Large intestine (tissue), 3 donors: ENCODE measurements around the gene SCN4A. TPM values are rescaled to one million over a fixed set of nuclear protein-coding genes. Genes with fewer than 3 reads are reported as not detected.

Experiments
- DNase-seq, 2 donors: peaks; one replicate each; pipeline versions ENCODE4 v3.0.0 to v3.0.0-alpha.2; 2013
- H3K27ac ChIP-seq: one replicate; pipeline ENCODE4 v1.5.1; 2013; ENCODE audit warnings: low read length
- H3K27me3 ChIP-seq: 2 replicates; pipeline ENCODE4 v1.6.1; 2013; ENCODE audit warnings: low read length; ENCODE audit not compliant: control insufficient read depth, insufficient read depth
- H3K36me3 ChIP-seq: 2 replicates; pipeline ENCODE4 v1.6.1; 2013; ENCODE audit warnings: low read length; ENCODE audit not compliant: control insufficient read depth, insufficient read depth
- H3K4me1 ChIP-seq: one replicate; pipeline ENCODE4 v1.6.1; 2013; ENCODE audit warnings: low read length; ENCODE audit not compliant: control insufficient read depth, insufficient read depth
- H3K4me3 ChIP-seq: one replicate; pipeline ENCODE4 v1.5.1; 2013; ENCODE audit warnings: low read length
- H3K9me3 ChIP-seq: one replicate; pipeline ENCODE4 v1.6.1; 2013; ENCODE audit warnings: mild to moderate bottlenecking, low read depth, low read length, moderate library complexity; ENCODE audit not compliant: control insufficient read depth
- WGBS: methylation state at CpG from one replicate; pipeline ENCODE4 v1.1.5; 2013; ENCODE audit warnings: low lambda C conversion rate; ENCODE audit not compliant: insufficient coverage; 5-methylcytosine and 5-hydroxymethylcytosine counted together
- polyA plus RNA-seq: library from polyadenylated mRNA; unstranded; fragments of 120-200 nt; gene quantifications from one replicate; pipeline ENCODE4 v1.2.1, GENCODE V29; 2013

The SCN4A gene
- polyA plus RNA-seq, 1 donor: 0.22 TPM

DNA sequence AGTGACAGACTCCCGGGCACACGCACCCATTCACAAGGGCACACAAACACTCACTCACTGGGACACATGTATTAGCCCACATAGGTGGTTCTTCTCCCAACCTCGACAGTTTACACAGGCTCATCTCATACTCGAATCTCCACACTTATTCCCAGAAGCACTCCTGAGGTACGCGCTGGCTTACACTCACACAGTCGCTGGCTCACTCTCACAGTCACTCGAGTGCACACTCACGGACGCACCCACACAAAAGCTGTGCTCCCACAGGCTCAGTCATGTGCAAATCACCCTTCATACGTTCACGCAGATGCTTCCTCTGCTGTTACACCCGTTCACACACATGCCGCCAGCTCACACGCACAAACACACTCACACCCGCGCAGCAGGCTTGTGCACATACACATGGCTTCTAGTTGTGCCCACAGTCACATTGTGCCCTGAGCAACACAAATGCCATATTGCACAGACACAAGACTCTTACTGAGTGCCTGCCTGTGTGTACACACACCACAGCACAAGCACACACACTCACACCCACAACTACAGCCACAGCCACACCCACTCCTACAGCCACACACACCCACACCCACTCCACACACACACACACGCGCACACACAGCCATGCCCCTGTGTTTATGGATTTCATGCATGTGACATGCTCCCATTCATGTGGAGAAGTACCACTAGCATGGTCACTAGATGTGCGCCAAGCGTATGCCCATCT is 17.1 kb upstream of the SCN4A start:
- no peaks in the 10 kb centered on the region for H3K9me3 ChIP-seq
- H3K27ac ChIP-seq: no peak overlapping the region
- DNase-seq: no peak
- peaks cover 31% of the 10 kb centered on the region for H3K27me3 ChIP-seq
- WGBS: no CpG with 5 or more reads among the region's 21 CpGs
- peaks cover 7% of the 10 kb centered on the region for H3K4me1 ChIP-seq
- no peak overlapping the region for H3K4me3 ChIP-seq
- H3K36me3 ChIP-seq: no peaks in the 10 kb centered on the region

DNA sequence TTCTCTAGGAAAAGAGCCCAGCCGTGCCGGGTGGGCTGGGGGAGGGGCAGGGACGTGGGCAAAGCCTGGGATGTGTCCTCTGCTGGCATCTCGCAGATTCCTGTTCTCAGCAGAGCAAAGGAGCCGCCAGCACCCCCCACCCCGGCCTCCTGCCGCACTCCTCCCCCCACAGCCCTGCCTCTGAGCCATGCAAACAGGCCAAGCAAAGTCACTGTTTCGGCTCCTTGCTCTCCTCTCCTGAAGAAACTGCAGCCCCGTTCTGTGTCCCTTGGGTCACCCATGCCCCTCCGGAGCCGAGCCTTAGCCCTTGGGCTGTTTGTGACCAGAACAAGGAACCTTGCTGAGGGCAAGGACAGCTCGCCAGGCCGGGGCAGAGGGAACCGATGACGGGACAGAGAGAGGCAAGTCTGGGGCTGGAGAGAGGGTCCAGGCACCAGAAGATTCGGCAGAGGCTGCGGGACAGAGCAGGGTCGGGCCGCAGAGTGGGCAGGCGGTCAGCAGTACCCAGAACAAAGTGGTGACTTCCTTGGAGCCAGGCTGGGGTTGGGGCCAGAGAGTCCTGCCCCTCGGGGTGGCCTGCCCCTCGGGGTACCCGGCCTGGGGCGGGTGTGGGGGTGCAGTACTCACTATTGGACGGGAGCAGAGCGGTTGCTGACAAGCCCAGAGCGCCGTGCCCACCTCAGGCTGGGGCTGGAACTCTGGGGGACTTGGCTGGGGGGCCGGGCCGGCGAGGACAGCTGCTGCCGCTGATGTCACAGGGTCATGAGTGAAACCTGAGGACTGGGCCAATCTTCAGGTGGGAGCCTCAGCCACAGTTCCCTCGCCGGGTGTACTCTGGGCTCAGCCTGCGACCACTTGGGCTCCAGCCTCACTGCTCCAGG is 16.3 kb upstream of the SCN4A start:
- Histone ChIP-seq H3K36me3 (no peaks in the 10 kb centered on the region), H3K27me3 (peaks cover 31% of the 10 kb centered on the region), H3K4me3 (no peak overlapping the region), H3K4me1 (peaks cover 7% of the 10 kb centered on the region), H3K9me3 (no peaks in the 10 kb centered on the region), H3K27ac (no peak overlapping the region)
- WGBS: no CpG with 5 or more reads among the region's 35 CpGs
- no peak for DNase-seq

DNA sequence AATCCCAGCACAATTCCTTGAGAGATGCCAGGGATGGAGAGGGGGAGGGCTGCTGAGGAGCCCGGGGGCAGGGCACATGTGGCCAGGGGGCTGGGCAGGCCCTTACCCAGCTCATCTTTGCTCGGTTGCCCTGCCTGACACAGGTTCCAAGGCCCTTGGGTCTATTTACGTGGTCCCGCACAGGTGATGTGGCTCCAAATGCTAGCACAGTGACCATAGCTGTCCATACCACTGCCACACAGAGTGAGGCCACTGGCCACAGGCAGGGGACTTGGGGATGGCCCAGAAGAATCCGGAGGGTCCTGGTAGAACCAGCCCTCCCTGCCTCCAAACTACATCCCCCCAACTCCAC is 15.4 kb upstream of the SCN4A start:
- no CpG with 5 or more reads among the region's 5 CpGs for WGBS
- no peak overlapping the region for H3K27ac ChIP-seq
- no peaks in the 10 kb centered on the region for H3K9me3 ChIP-seq
- DNase-seq: no peak
- H3K4me3 ChIP-seq: no peak overlapping the region
- H3K36me3 ChIP-seq: no peaks in the 10 kb centered on the region
- peaks cover 25% of the 10 kb centered on the region for H3K27me3 ChIP-seq
- peaks cover 7% of the 10 kb centered on the region for H3K4me1 ChIP-seq

DNA sequence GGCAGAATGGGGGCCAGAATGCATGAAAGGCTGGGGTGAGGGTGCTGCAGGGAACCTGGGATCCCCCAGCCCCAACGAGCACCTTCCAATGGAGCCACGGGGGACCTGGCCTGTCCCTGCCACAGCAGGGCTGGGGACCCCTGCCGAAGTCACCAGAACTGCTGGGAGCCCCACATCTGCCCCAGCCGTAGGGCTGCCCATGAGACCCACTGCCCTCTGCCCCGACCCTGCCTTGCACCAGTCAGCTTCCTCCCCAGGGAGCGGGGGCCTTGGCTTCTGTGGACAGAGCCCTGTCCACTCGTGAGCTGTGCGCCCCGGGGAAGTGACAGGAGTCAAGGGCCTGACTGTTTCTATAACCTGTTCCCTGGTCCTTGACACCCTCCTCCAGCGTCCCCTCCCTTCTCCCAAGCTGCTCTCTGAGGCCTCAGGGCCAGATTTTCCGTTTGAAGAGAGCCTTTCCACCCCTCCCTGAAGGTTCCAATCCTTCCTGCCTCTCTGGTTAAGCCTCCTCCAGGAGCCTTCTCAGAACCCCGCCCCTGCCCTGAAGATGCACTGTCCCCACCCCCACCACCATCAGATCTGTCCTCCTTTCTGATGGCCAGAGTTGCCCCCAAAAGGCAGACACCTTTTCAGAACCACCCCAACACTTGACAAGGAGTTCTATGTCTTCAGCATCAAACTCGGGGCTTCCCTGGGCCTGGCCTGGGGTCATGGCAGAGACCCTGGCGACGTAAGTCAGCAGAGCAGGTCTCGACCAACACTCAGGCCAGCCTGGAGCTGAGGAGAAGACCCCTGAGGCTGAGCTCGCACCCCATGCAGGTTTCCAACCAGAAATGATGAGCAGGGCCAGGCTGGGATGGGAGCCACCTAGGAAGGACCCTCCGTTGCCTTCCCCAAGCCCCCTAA is 14.8 kb upstream of the SCN4A start:
- H3K27me3 ChIP-seq: peaks cover 22% of the 10 kb centered on the region
- WGBS: no CpG with 5 or more reads among the region's 18 CpGs
- H3K4me3 ChIP-seq: no peak overlapping the region
- H3K27ac ChIP-seq: no peak overlapping the region
- DNase-seq: no peak
- H3K36me3 ChIP-seq: no peaks in the 10 kb centered on the region
- peaks cover 7% of the 10 kb centered on the region for H3K4me1 ChIP-seq
- no peaks in the 10 kb centered on the region for H3K9me3 ChIP-seq

DNA sequence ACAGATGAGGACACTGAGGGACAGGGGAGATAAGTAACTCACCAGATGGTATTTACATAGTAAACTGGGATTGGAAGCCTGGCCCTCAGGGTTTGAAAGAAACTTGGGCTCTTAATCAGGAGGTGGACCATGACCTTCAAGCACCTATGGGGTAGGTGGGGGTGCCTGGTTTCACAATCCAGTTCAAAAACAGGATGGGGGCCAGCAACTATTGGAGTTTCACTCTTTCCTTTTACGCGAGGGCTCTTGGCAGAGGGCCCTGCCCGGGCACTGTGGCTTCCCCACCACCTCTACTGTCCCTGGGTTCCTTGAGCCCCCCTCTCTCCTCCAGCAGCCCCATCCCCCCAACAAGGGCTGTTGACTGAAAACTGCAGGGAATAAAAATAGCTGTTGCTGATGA is 14.1 kb upstream of the SCN4A start:
- no CpG with 5 or more reads among the region's 3 CpGs for WGBS
- peaks cover 15% of the 10 kb centered on the region for H3K27me3 ChIP-seq
- no peak overlapping the region for H3K4me3 ChIP-seq
- peaks cover 7% of the 10 kb centered on the region for H3K4me1 ChIP-seq
- no peak overlapping the region for H3K27ac ChIP-seq
- no peak for DNase-seq
- H3K9me3 ChIP-seq: no peaks in the 10 kb centered on the region
- H3K36me3 ChIP-seq: no peaks in the 10 kb centered on the region

DNA sequence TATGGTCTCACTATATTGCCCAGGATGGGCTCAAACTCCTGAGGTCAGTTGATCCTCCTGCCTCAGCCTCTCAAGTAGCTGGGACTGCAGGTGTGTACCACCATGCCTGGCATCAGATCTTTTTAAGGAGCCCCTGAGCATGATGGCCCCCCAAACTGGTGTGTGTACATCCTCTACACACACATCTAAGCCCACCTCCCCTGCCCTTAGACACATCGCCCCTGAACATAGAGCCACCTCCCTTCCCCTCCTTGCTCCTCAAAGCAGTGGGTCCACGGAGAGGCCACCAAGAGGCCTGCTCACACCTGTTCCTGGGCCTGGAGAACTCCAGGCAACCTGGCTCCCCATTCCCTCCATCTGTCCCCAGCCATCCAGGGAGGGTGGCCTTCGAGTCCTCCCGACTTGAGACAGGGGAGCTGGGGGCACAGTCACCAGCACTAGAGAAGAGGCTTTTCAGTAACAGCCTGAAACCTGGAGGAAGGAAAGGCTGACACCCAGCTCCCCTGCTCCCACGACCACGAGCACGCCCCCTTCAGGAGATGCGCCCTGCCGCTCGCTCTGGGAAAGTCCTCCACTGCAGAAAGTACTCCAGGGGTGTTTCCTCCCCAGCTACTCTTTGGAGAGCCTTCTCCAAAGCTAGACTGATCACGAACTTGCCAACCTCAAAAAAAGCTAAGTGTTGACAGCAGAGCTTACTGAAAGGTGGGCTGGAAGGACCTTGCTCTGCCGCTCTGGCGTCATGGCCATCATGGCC is 12.8 kb upstream of the SCN4A start:
- H3K4me3 ChIP-seq: no peak overlapping the region
- WGBS: no CpG with 5 or more reads among the region's 13 CpGs
- H3K4me1 ChIP-seq: peaks cover 7% of the 10 kb centered on the region
- DNase-seq: no peak
- peaks cover 7% of the 10 kb centered on the region for H3K27me3 ChIP-seq
- no peak overlapping the region for H3K27ac ChIP-seq
- H3K36me3 ChIP-seq: no peaks in the 10 kb centered on the region
- no peaks in the 10 kb centered on the region for H3K9me3 ChIP-seq

DNA sequence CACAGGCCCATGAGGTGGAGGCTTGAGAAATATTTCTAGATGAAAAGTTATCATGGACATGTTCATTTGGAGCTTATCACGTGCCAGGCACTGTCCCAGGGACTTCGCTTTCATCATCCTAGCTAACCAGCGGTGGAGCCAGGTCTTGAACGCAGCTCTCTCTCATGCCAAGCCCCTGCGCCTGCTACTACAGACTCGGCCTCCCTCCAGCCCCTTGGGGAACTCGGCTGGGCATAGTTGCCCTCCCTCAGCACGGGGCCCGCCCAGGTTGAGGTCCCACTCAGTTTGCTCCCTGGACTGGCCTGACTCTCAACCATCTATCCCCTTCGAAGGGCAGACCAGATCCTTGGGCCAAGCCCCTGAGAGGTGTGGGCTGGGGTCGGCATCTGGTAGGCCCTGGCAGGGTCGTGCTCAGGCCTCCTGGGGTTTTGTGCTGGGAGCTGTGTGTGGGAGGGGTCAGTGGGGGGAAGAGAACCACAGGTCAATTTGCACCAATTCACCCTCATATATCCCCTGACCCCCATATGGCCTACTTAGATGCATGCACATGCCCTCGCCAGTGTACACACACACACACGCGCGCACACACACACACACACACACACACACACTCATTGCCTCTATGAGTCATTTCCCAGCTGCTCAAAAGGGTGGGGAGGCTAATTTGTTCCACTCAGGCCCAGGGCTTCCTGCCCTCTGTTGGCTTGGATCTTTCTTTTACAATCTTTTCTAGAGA is 12.1 kb upstream of the SCN4A start:
- Histone ChIP-seq H3K4me3 (no peak overlapping the region), H3K27me3 (peaks cover 2% of the 10 kb centered on the region), H3K36me3 (no peaks in the 10 kb centered on the region), H3K4me1 (peaks cover 7% of the 10 kb centered on the region), H3K9me3 (no peaks in the 10 kb centered on the region), H3K27ac (no peak overlapping the region)
- WGBS: no CpG with 5 or more reads among the region's 16 CpGs
- peak; percentile 59 for DNase-seq

DNA sequence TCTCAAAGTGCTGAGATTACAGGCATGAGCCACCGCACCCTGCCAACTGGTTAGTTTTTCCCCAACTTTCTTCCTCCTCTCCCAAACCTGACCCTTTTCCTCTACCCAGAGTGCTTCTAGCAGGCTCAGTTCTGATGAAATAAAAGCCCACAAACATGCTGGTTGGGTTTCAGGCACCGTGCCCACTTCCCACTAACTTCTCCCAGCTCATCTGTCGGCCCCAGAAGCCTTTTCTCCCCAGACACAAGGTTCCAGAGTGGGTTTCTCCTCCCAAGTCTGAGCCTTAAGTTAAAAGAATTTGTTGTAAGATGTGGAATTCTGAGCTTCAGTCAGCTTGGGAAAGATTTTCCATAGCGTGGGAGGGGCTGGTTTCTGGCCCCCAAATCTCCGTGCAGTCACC is 11.5 kb upstream of the SCN4A start:
- Histone ChIP-seq H3K4me1 (peaks cover 7% of the 10 kb centered on the region), H3K27ac (no peak overlapping the region)
- no CpG with 5 or more reads among the region's 5 CpGs for WGBS

DNA sequence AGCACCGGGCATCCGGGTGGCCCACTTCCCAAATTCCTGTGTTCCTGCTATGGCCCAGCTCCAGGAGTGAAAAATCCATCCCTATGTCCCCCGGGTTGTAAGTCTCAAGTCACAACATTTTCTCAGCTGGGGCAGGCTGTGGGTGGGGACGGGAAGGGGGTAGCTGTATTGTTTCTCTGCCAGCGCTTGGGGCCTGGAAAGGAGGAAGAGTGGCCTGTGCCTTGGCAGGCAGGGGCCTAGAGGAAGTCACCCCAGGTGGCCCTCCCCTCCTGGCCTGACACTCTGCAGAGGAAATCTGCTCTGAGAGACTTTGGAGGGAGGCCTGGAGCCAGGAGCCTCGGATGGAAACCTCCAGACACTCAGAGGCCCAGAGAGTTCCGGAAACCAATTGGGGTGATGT is 10.6 kb upstream of the SCN4A start:
- Histone ChIP-seq H3K9me3 (no peaks in the 10 kb centered on the region), H3K4me1 (peaks cover 7% of the 10 kb centered on the region), H3K36me3 (no peaks in the 10 kb centered on the region), H3K4me3 (no peak overlapping the region), H3K27ac (no peak overlapping the region), H3K27me3 (no peaks in the 10 kb centered on the region)
- DNase-seq: no peak
- no CpG with 5 or more reads among the region's 7 CpGs for WGBS

More for the DNA sequence above, 11.5 kb upstream of the SCN4A start:
- no peak for DNase-seq
- Histone ChIP-seq H3K4me3 (no peak overlapping the region), H3K36me3 (no peaks in the 10 kb centered on the region), H3K9me3 (no peaks in the 10 kb centered on the region), H3K27me3 (peaks cover 2% of the 10 kb centered on the region)
